ENCODE results near the gene AP3B1.

AP3B1 gene, protein sequence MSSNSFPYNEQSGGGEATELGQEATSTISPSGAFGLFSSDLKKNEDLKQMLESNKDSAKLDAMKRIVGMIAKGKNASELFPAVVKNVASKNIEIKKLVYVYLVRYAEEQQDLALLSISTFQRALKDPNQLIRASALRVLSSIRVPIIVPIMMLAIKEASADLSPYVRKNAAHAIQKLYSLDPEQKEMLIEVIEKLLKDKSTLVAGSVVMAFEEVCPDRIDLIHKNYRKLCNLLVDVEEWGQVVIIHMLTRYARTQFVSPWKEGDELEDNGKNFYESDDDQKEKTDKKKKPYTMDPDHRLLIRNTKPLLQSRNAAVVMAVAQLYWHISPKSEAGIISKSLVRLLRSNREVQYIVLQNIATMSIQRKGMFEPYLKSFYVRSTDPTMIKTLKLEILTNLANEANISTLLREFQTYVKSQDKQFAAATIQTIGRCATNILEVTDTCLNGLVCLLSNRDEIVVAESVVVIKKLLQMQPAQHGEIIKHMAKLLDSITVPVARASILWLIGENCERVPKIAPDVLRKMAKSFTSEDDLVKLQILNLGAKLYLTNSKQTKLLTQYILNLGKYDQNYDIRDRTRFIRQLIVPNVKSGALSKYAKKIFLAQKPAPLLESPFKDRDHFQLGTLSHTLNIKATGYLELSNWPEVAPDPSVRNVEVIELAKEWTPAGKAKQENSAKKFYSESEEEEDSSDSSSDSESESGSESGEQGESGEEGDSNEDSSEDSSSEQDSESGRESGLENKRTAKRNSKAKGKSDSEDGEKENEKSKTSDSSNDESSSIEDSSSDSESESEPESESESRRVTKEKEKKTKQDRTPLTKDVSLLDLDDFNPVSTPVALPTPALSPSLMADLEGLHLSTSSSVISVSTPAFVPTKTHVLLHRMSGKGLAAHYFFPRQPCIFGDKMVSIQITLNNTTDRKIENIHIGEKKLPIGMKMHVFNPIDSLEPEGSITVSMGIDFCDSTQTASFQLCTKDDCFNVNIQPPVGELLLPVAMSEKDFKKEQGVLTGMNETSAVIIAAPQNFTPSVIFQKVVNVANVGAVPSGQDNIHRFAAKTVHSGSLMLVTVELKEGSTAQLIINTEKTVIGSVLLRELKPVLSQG

GRCh38 chr5:78294248-78295034 is at the start of gene AP3B1:
AP3B1 (minus strand) TSS chr5:78294698; CDS start chr5:78294579, 119 bp downstream.
- DNase-seq (ENCODE audit: low read depth in 2 of 2): peak; percentile 95 to 96

GRCh38 chr5:78341440-78341839 is 46.9 kb upstream of the AP3B1 start:
- no peak for DNase-seq (ENCODE audit: low read depth in 2 of 2)

DNA sequence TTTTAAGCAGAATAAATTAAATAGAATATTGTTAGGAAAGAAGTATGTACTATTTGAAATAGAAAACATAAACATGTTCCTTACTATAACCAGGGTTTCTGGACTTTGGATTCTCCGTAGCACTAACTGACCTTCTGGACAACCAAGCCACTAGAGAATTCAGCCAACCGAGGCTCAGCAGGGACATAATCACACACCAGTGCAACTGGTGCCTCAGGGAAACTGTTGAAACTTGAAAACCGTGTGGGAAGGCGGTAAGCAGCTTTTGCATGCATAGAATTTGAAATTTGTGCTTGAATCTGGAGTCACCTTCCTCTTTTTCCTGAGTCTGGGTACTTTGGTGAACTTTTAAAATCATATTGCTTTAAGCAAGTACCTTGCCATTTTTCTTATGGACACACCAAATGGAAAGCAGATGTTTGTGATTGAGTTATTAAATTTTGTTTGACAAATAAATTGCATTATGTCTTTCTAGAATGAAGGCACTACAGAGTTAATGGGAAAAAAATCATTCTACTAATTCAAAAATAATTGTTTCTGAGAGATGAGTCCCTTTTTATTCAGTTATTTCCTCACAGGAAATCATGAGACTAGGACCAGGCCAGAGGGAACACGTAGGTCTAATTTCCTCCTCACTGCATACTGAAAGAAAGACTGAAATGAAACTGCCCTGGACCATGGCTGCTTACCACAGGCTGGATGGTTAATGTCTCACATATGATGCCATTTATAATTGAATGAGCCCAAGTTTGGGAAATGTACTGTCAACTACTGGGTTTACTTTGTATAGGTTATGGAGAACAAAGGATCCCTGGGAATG is 45.3 kb upstream of the AP3B1 start:
- DNase-seq (ENCODE audit: low read depth in 2 of 2): no peak

DNA sequence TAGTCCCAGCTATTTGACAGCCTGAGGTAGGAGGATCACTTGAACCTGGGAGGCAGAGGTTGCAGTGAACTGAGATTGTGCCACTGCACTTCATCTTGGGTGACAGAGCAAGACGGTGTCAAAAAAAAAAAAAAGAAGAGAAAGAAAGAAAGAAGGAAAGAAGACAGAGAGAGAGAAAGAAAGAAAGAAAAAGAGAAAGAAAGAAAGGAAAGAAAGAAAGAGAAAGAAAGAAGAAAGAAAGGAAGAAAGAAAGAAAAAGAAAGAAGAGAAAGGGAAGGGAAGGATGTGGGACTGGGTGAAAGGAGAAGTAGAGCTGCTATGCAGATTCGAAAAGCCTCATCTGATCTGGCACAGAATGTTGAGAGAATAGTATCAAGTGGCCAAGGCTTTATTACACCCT is 42.2 kb upstream of the AP3B1 start:
- no peak for DNase-seq (ENCODE audit: low read depth in 2 of 2)

GRCh38 chr5:78335976-78336375 is 41.5 kb upstream of the AP3B1 start:
- DNase-seq (ENCODE audit: low read depth in 2 of 2): no peak

- no peak for DNase-seq (ENCODE audit: low read depth in 2 of 2)
These were observed 40.3 kb upstream of the AP3B1 start for GRCh38 chr5:78334811-78335210.

GRCh38 chr5:78331523-78332080 is 37.1 kb upstream of the AP3B1 start:
- DNase-seq (ENCODE audit: low read depth in 2 of 2): no peak

GRCh38 chr5:78328585-78329173 is 34.2 kb upstream of the AP3B1 start:
- DNase-seq (ENCODE audit: low read depth in 2 of 2): no peak

DNA sequence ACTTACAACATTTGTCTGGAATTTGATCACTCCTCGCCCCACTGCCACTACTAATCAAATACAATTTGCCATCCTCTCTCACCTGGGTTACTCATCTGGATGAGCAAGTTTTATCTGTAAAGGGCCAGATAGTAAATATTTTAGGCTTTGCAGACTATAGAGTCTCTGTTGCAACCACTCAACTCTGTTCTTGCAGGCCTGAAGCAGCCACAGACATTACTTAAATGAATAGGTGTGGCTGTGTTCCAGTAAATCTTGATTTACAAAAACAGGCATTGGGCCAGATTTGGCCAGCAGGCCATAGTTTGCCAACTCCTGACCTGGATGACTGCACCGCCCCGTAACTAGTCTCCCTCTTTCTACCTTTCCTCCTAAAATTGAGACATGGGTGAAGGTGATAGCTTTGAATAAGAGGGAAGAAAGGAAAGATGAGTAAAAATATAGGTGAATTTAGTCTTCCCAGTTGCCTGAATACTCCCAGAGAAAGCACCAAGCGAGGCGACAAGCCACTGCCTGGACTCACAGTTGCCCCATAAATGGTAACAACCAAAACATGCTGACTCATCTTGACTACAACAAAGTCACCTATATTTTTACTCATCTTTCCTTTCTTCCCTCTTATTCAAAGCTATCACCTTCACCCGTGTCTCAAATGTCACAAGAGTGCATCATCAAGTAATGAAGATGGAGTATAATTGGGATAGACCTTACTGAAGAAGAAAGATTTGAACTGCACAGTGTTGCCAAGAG is 33.4 kb upstream of the AP3B1 start:
- no peak for DNase-seq (ENCODE audit: low read depth in 2 of 2)

DNA sequence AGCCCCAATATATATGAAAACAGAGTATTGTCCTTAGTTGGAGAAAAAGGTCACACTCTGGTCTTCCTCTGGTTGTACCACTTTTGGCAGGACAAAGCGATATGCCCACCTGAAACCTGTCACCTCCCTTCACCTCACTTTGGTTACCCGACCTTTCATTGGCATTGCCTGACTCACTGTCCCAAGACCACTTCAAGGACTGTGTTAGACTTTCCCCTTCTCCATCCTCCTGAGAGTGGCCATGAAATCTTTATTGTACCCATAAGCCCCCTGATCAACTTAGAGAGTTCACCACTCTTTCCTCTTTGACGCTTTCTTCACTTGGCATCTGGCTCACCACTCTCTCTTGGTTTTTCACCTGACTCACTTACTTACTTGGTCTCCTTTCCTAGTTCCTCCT is 32.4 kb upstream of the AP3B1 start:
- no peak for DNase-seq (ENCODE audit: low read depth in 2 of 2)

- DNase-seq (ENCODE audit: low read depth in 2 of 2): no peak
These were observed 28.7 kb upstream of the AP3B1 start for GRCh38 chr5:78323241-78323640.

DNA sequence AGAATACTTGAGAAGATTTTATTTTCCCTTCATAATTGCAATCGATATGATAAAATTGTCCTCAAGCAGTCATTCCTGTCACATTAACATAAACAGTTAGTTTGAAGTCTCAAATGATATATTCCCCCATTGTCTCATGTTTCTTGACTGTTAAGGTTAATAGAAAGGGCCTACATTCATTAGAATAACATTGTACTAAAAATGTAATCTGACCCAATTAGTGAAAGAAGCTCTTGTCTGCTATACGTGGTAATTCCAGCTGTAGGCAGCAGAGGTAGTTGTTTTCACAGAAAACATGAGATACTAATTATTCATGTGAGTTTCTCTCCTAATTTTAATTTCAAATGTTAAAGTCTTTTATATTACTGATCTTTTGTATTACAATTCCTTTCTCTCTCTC is 25.9 kb upstream of the AP3B1 start:
- DNase-seq (ENCODE audit: low read depth in 2 of 2): no peak

- DNase-seq (ENCODE audit: low read depth in 2 of 2): no peak
These were observed 23.8 kb upstream of the AP3B1 start for GRCh38 chr5:78318337-78318736.

GRCh38 chr5:78317515-78317914 is 23.0 kb upstream of the AP3B1 start:
- DNase-seq (ENCODE audit: low read depth in 2 of 2): no peak

- DNase-seq (ENCODE audit: low read depth in 2 of 2): no peak
These were observed 14.2 kb upstream of the AP3B1 start for GRCh38 chr5:78308703-78309102.

DNA sequence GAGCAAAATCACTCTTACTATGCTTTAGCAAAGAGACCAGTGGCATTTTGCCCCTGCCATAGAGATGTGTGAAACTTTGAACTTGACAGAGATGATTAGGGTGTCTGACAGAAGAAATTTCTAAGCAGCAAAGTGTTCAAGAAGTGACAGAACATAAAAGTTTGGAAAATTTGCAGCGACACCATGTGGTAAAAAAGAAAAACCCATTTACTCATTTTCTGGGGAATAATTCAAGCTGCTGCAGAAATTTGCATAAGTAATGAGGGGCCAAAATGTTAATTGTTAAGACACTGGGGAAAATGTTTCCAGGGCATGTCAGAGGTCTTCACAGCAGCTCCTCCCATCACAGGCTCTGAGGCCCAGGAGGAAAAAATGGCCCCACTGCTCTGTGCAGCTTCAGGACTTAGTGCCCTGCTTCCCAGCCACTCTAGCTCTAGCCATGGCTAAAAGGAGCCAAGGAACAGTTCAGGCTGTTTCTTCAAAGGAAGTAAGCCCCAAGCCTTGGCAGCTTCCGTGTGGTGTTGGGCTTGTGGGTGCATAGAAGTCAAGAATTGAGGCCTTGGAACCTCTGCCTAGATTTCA is 6.1 kb upstream of the AP3B1 start:
- DNase-seq (ENCODE audit: low read depth in 2 of 2): no peak

DNA sequence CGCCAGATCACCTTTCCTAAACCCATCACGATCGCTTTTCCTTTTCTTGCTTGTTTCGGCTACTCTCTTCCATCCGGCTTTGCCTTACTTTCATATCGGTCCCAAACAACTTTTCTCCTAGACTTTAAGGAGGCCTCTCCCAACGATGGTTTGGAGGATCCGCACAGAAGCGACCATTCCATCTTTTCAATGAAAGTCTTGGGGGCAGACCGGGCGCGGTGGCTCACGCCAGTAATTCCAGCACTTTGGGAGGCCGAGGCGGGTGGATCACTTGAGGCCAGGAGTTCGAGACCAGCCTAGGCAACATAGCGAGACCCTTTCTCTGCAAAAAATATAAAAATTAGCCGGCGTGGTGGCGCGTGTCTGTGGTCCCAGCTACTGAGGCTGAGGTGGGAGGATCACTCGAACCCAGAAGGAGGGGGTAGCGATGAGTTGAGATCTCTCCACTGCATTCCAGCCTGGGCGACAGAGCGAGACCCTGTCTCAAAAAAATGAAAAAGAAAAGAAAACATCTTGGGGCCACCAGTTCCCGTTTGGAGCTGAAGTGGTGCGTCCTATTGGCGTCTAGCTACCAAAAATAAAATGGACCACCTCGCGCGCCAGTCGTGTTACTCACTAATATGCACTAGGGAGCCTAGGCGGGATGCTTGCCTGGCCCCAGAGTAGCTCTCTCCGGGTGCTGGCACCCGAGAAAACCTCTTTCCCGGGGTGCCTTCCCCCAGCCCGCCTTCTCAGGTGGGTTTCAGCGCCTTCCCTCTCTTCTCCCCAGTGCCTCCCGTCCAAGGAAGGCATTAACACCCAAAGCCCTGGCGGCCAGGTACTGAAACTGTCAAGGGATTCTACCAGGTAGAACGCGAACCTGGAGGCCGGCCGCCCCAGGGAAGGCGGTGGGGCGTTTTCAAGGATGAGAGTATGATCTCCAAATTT is 800 bp upstream of the AP3B1 start:
- DNase-seq (ENCODE audit: low read depth in 2 of 2): peak; percentile 15 to 23

GRCh38 chr5:78293851-78294247 is 649 bp downstream of the AP3B1 start:
- no peak for DNase-seq (ENCODE audit: low read depth in 2 of 2)
